DOHH2 (cell line): ENCODE results near the gene ALK.

Experiments
- H3F3A ChIP-seq: fragments of 200-600 bp; sonication (generic), shearing (Covaris generic); 2 replicates; pipeline ENCODE4 v1.6.0; 2016; ENCODE audit warnings: antibody characterized with exemption, mild to moderate bottlenecking; ENCODE audit not compliant: control insufficient read depth, insufficient read depth
- H3K27ac ChIP-seq: fragments of 200-600 bp; sonication (generic); 2 replicates; pipeline ENCODE4 v1.5.1; 2014; ENCODE audit warnings: low read depth, mild to moderate bottlenecking, low read length, moderate library complexity
- H3K27me3 ChIP-seq: fragments of 200-600 bp; sonication (generic); 2 replicates; pipeline ENCODE4 v1.6.1; 2014; ENCODE audit warnings: mild to moderate bottlenecking, low read length, mixed read lengths; ENCODE audit not compliant: control insufficient read depth
- H3K36me3 ChIP-seq: fragments of 200-600 bp; sonication (generic); 2 replicates; pipeline ENCODE4 v1.6.1; 2014; ENCODE audit warnings: mild to moderate bottlenecking, low read length, moderate library complexity, mixed read lengths; ENCODE audit not compliant: control insufficient read depth
- H3K4me1 ChIP-seq: fragments of 200-600 bp; sonication (generic); 2 replicates; pipeline ENCODE4 v1.6.1; 2014; ENCODE audit warnings: mild to moderate bottlenecking, low read length, mixed read lengths; ENCODE audit not compliant: control insufficient read depth
- H3K4me2 ChIP-seq: fragments of 200-600 bp; sonication (generic); 2 replicates; pipeline ENCODE4 v1.6.0; 2014; ENCODE audit warnings: mild to moderate bottlenecking, low read length, moderate library complexity
- H3K4me3 ChIP-seq: fragments of 200-600 bp; sonication (generic); 2 replicates; pipeline ENCODE4 v1.5.1; 2014; ENCODE audit warnings: mild to moderate bottlenecking, low read length, mixed read lengths
- H3K79me2 ChIP-seq: fragments of 200-600 bp; sonication (generic); 2 replicates; pipeline ENCODE4 v1.6.1; 2014; ENCODE audit warnings: mild to moderate bottlenecking, low read length, mixed read lengths; ENCODE audit not compliant: control insufficient read depth
- H3K9me2 ChIP-seq: fragments of 200-600 bp; sonication (generic); replicated peaks from 2 replicates; pipeline ENCODE4 v1.6.1; 2014; ENCODE audit warnings: mild to moderate bottlenecking, low read length, mixed read lengths; ENCODE audit not compliant: control insufficient read depth
- H3K9me3 ChIP-seq: fragments of 200-600 bp; sonication (generic); 2 replicates; pipeline ENCODE4 v1.6.1; 2014; ENCODE audit warnings: antibody characterized with exemption, low read length, mixed read lengths; ENCODE audit not compliant: control insufficient read depth, insufficient read depth
- H4K20me1 ChIP-seq: fragments of 200-600 bp; sonication (generic); 2 replicates; pipeline ENCODE4 v1.6.0; 2014; ENCODE audit warnings: low read depth, mild to moderate bottlenecking, antibody characterized with exemption, low read length, moderate library complexity; ENCODE audit not compliant: control insufficient read depth, insufficient read depth
- CTCF ChIP-seq: fragments of 200-600 bp; sonication (generic); IDR thresholded peaks from one replicate; pipeline ENCODE4 v1.5.1; 2014; ENCODE audit warnings: antibody characterized with exemption, mild to moderate bottlenecking, low read depth, low read length; ENCODE audit not compliant: poor library complexity, severe bottlenecking
- EZH2phosphoT487 ChIP-seq: fragments of 200-600 bp; sonication (generic); IDR thresholded peaks from 2 replicates; pipeline ENCODE4 v1.6.1; 2017; ENCODE audit warnings: borderline replicate concordance, mild to moderate bottlenecking, antibody characterized with exemption, low read length, moderate library complexity, mixed read lengths

ALK gene

GRCh38 chr2:29723255-29724001, 198.0 kb downstream of the ALK start:
- H3K27me3 ChIP-seq = peaks cover 3% of the 10 kb centered on the region; the same call in 1 of the 2 replicates
- no peaks in the 10 kb centered on the region for H4K20me1 ChIP-seq
- TF ChIP-seq CTCF (no peak), EZH2phosphoT487 (no peak)
- no peaks in the 10 kb centered on the region for H3K9me3 ChIP-seq
- H3K36me3 ChIP-seq = no peaks in the 10 kb centered on the region
- no peak overlapping the region for H3K4me3 ChIP-seq
- no peaks in the 10 kb centered on the region for H3K4me1 ChIP-seq
- H3F3A ChIP-seq = no peaks in the 10 kb centered on the region
- H3K79me2 ChIP-seq = no peaks in the 10 kb centered on the region
- no peak overlapping the region for H3K4me2 ChIP-seq
- H3K27ac ChIP-seq = no peak overlapping the region
- no peaks in the 10 kb centered on the region for H3K9me2 ChIP-seq

GRCh38 chr2:29719639-29720038, 201.7 kb downstream of the ALK start:
- H3K9me2 ChIP-seq = no peaks in the 10 kb centered on the region
- TF ChIP-seq EZH2phosphoT487 (no peak), CTCF (no peak)
- H3F3A ChIP-seq = no peaks in the 10 kb centered on the region
- H3K4me2 ChIP-seq = no peak overlapping the region
- H3K36me3 ChIP-seq = no peaks in the 10 kb centered on the region
- H3K27ac ChIP-seq = no peak overlapping the region
- H3K27me3 ChIP-seq = peaks cover 3% of the 10 kb centered on the region; the same call in 1 of the 2 replicates
- no peak overlapping the region for H3K4me3 ChIP-seq
- no peaks in the 10 kb centered on the region for H3K79me2 ChIP-seq
- H4K20me1 ChIP-seq = no peaks in the 10 kb centered on the region
- H3K9me3 ChIP-seq = no peaks in the 10 kb centered on the region
- no peaks in the 10 kb centered on the region for H3K4me1 ChIP-seq

- Histone ChIP-seq H3K9me2 (no peaks in the 10 kb centered on the region), H4K20me1 (no peaks in the 10 kb centered on the region), H3K4me3 (no peak overlapping the region), H3F3A (no peaks in the 10 kb centered on the region), H3K4me2 (no peak overlapping the region), H3K79me2 (no peaks in the 10 kb centered on the region), H3K36me3 (no peaks in the 10 kb centered on the region), H3K9me3 (no peaks in the 10 kb centered on the region), H3K27me3 (peaks cover 3% of the 10 kb centered on the region; the same call in 1 of the 2 replicates), H3K27ac (no peak overlapping the region), H3K4me1 (no peaks in the 10 kb centered on the region)
- no peak for TF ChIP-seq CTCF
- no peak for TF ChIP-seq EZH2phosphoT487
These were observed 203.2 kb downstream of the ALK start for GRCh38 chr2:29718076-29718686.
